Measurements from ENCODE around the gene COPS4.
"Not testable (repeated sequence)": the region's sequence is repeated elsewhere in the genome, so short reads cannot be mapped to it uniquely, and the experiment has no call there.

The COPS4 gene

GRCh38 chr4:83048781-83049180, 13.8 kb downstream of the COPS4 start:
- no CpG with 5 or more reads among the region's 8 CpGs for WGBS (ENCODE audit: extremely low coverage, insufficient coverage, insufficient read length)
- H2AFZ ChIP-seq (ENCODE audit: insufficient read depth, low read length, poor library complexity); H3K27ac ChIP-seq (ENCODE audit: low read depth, low read length); H3K79me2 ChIP-seq (ENCODE audit: control insufficient read depth, insufficient read depth, low read length, poor library complexity); H3K4me3 ChIP-seq (ENCODE audit: low read depth, low read length); H3K9me3 ChIP-seq (ENCODE audit: insufficient read depth, low read depth, low read length); H3K14ac ChIP-seq (ENCODE audit: low read length); H4K8ac ChIP-seq (ENCODE audit: low read depth, low read length); H3K79me1 ChIP-seq (ENCODE audit: low read length); H3K4me2 ChIP-seq (ENCODE audit: low read length); DNase-seq; H3K23ac ChIP-seq (ENCODE audit: low read length); H3K9ac ChIP-seq (ENCODE audit: low read length); H2BK12ac ChIP-seq (ENCODE audit: low read length); H3K18ac ChIP-seq (ENCODE audit: low read length); H4K91ac ChIP-seq (ENCODE audit: low read depth, low read length); H4K12ac ChIP-seq (ENCODE audit: low read depth, low read length); H2BK120ac ChIP-seq (ENCODE audit: insufficient read depth, low read length, poor library complexity); H3K4ac ChIP-seq (ENCODE audit: low read depth, low read length); H3K4me1 ChIP-seq (ENCODE audit: control insufficient read depth in 1 of 2, insufficient read depth in 2 of 2, low read length in 2 of 2); H2BK5ac ChIP-seq (ENCODE audit: low read depth, low read length, poor library complexity); H2AK5ac ChIP-seq (ENCODE audit: low read length); H3K27me3 ChIP-seq (ENCODE audit: insufficient read depth, low read length): not testable (repeated sequence)
- peaks cover 2 to 11% of the 10 kb centered on the region in 2 experiments for H3K36me3 ChIP-seq (ENCODE audit: control insufficient read depth in 1 of 2, insufficient read depth in 2 of 2, low read length in 2 of 2)

GRCh38 chr4:83054928-83055327, 19.9 kb downstream of the COPS4 start:
- Histone ChIP-seq H3K4me3 (ENCODE audit: low read depth, low read length) (no peak overlapping the region), H2AK5ac (ENCODE audit: low read length) (no peak overlapping the region), H3K79me1 (ENCODE audit: low read length) (no peaks in the 10 kb centered on the region), H3K4ac (ENCODE audit: low read depth, low read length) (no peak overlapping the region), H3K18ac (ENCODE audit: low read length) (no peak overlapping the region), H3K4me2 (ENCODE audit: low read length) (no peak overlapping the region), H3K36me3 (ENCODE audit: control insufficient read depth in 1 of 2, insufficient read depth in 2 of 2, low read length in 2 of 2) (peaks cover 6 to 11% of the 10 kb centered on the region in 2 experiments), H4K8ac (ENCODE audit: low read depth, low read length) (no peak overlapping the region), H3K9me3 (ENCODE audit: insufficient read depth, low read depth, low read length) (no peaks in the 10 kb centered on the region), H4K12ac (ENCODE audit: low read depth, low read length) (no peak overlapping the region), H3K9ac (ENCODE audit: low read length) (no peak overlapping the region), H2BK120ac (ENCODE audit: insufficient read depth, low read length, poor library complexity) (no peak overlapping the region), H2AFZ (ENCODE audit: insufficient read depth, low read length, poor library complexity) (no peak overlapping the region), H3K14ac (ENCODE audit: low read length) (no peak overlapping the region), H3K27me3 (ENCODE audit: insufficient read depth, low read length) (no peaks in the 10 kb centered on the region), H3K27ac (ENCODE audit: low read depth, low read length) (no peak overlapping the region), H4K91ac (ENCODE audit: low read depth, low read length) (no peak overlapping the region), H2BK5ac (ENCODE audit: low read depth, low read length, poor library complexity) (no peak overlapping the region), H2BK12ac (ENCODE audit: low read length) (no peak overlapping the region), H3K79me2 (ENCODE audit: control insufficient read depth, insufficient read depth, low read length, poor library complexity) (no peaks in the 10 kb centered on the region), H3K4me1 (ENCODE audit: control insufficient read depth in 1 of 2, insufficient read depth in 2 of 2, low read length in 2 of 2) (no peaks in the 10 kb centered on the region), H3K23ac (ENCODE audit: low read length) (no peak overlapping the region)
- DNase-seq = no peak

DNA sequence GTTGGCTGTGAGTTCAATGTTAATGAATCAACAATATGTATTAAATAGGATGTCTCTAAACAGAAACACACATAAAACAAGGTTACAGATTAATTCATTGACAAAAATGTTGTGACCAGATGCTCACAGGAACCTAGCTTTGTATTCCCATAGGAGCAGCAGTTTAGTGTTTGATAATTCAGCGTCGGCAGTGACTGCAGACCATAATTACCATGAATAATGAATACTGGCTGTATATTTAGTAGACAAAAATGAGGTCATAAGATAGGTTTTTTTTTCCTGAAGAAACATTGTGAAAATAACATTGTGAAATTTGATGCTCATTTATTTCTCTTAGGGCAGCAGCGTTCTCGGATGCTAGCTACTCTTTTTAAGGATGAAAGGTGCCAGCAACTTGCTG, 27.8 kb downstream of the COPS4 start:
- Histone ChIP-seq H3K27me3 (ENCODE audit: insufficient read depth, low read length) (no peaks in the 10 kb centered on the region), H2BK120ac (ENCODE audit: insufficient read depth, low read length, poor library complexity) (no peak overlapping the region), H3K79me1 (ENCODE audit: low read length) (no peaks in the 10 kb centered on the region), H2BK12ac (ENCODE audit: low read length) (no peak overlapping the region), H3K18ac (ENCODE audit: low read length) (no peak overlapping the region), H3K23ac (ENCODE audit: low read length) (no peak overlapping the region), H4K8ac (ENCODE audit: low read depth, low read length) (no peak overlapping the region), H4K12ac (ENCODE audit: low read depth, low read length) (no peak overlapping the region), H3K4me2 (ENCODE audit: low read length) (no peak overlapping the region), H2AK5ac (ENCODE audit: low read length) (no peak overlapping the region), H2AFZ (ENCODE audit: insufficient read depth, low read length, poor library complexity) (no peak overlapping the region), H3K9ac (ENCODE audit: low read length) (no peak overlapping the region), H4K91ac (ENCODE audit: low read depth, low read length) (no peak overlapping the region), H3K4me1 (ENCODE audit: control insufficient read depth in 1 of 2, insufficient read depth in 2 of 2, low read length in 2 of 2) (no peaks in the 10 kb centered on the region), H3K14ac (ENCODE audit: low read length) (no peak overlapping the region), H3K27ac (ENCODE audit: low read depth, low read length) (no peak overlapping the region), H3K4me3 (ENCODE audit: low read depth, low read length) (no peak overlapping the region), H3K9me3 (ENCODE audit: insufficient read depth, low read depth, low read length) (no peaks in the 10 kb centered on the region), H3K79me2 (ENCODE audit: control insufficient read depth, insufficient read depth, low read length, poor library complexity) (no peaks in the 10 kb centered on the region), H3K4ac (ENCODE audit: low read depth, low read length) (no peak overlapping the region), H3K36me3 (ENCODE audit: control insufficient read depth in 1 of 2, insufficient read depth in 2 of 2, low read length in 2 of 2) (peaks cover 15 to 16% of the 10 kb centered on the region in 2 experiments), H2BK5ac (ENCODE audit: low read depth, low read length, poor library complexity) (no peak overlapping the region)
- no CpG with 5 or more reads among the region's 4 CpGs for WGBS (ENCODE audit: extremely low coverage, insufficient coverage, insufficient read length)
- no peak for DNase-seq

- H2AK5ac ChIP-seq (ENCODE audit: low read length) = no peak overlapping the region
- no peak overlapping the region for H3K23ac ChIP-seq (ENCODE audit: low read length)
- no peak for DNase-seq
- no peaks in the 10 kb centered on the region for H3K79me2 ChIP-seq (ENCODE audit: control insufficient read depth, insufficient read depth, low read length, poor library complexity)
- H3K27ac ChIP-seq (ENCODE audit: low read depth, low read length) = no peak overlapping the region
- no peaks in the 10 kb centered on the region for H3K79me1 ChIP-seq (ENCODE audit: low read length)
- H2BK5ac ChIP-seq (ENCODE audit: low read depth, low read length, poor library complexity) = no peak overlapping the region
- no peak overlapping the region for H3K9ac ChIP-seq (ENCODE audit: low read length)
- no peaks in the 10 kb centered on the region for H3K4me1 ChIP-seq (ENCODE audit: control insufficient read depth in 1 of 2, insufficient read depth in 2 of 2, low read length in 2 of 2)
- no peak overlapping the region for H2BK12ac ChIP-seq (ENCODE audit: low read length)
- H4K8ac ChIP-seq (ENCODE audit: low read depth, low read length) = no peak overlapping the region
- no peak overlapping the region for H2AFZ ChIP-seq (ENCODE audit: insufficient read depth, low read length, poor library complexity)
- H3K4me3 ChIP-seq (ENCODE audit: low read depth, low read length) = no peak overlapping the region
- no peak overlapping the region for H3K18ac ChIP-seq (ENCODE audit: low read length)
- no peak overlapping the region for H3K14ac ChIP-seq (ENCODE audit: low read length)
- H3K4me2 ChIP-seq (ENCODE audit: low read length) = no peak overlapping the region
- no peak overlapping the region for H4K12ac ChIP-seq (ENCODE audit: low read depth, low read length)
- H3K4ac ChIP-seq (ENCODE audit: low read depth, low read length) = no peak overlapping the region
- no peak overlapping the region for H4K91ac ChIP-seq (ENCODE audit: low read depth, low read length)
- no peaks in the 10 kb centered on the region for H3K9me3 ChIP-seq (ENCODE audit: insufficient read depth, low read depth, low read length)
- no peak overlapping the region for H2BK120ac ChIP-seq (ENCODE audit: insufficient read depth, low read length, poor library complexity)
- H3K27me3 ChIP-seq (ENCODE audit: insufficient read depth, low read length) = no peaks in the 10 kb centered on the region
- no CpG with 5 or more reads among the region's 1 CpG for WGBS (ENCODE audit: extremely low coverage, insufficient coverage, insufficient read length)
- peaks cover 13 to 16% of the 10 kb centered on the region in 2 experiments for H3K36me3 ChIP-seq (ENCODE audit: control insufficient read depth in 1 of 2, insufficient read depth in 2 of 2, low read length in 2 of 2)
Observed at GRCh38 chr4:83065266-83065665, 30.3 kb downstream of the COPS4 start.
